HG03196 (cell line): ENCODE results near the gene RAB6B.

Experiments
- ATAC-seq: cut with Tn5 transposase; IDR thresholded peaks from one replicate; pipeline ENCODE4 v1.9.1; 2021; ENCODE audit not compliant: unreplicated experiment

Gene RAB6B

DNA sequence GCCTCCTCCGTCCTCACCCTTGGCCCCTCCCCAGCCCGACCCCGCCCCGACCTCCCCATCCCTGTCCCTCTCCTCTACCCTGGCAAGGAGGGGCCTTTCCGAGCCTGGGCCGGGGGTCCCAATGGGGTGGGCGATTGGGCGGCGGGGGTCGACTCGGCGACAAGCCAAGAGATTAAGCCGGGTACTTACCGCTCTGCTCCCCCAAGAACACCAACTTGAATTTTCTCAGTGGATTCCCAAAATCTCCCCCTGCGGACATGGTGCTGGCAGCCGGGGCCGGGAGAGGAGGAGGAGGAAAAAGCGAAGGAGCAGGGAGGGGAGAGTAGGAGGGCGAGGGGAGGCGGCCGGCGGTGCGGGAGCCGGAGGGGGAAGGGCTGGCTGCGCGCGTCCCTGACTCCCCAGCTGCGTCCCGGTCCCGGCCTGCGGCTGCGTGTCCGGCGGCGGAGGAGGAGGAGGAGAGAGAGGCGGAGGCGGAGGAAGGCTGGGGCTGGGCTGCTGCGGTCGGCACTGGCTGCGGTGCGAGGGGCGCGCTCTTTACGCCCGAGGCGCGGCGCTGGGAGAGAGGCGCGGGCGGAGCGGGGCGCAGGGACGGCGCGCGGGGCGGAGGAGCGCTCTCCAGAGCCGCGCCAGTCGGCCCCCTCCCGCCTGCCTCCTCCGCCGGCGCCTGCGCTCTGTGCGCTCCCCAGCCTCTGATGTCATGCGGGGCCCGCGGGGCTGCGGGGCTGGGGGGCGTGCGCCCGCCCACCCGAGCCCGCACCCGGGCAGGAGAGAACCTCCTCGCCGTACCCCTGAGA is at the start of gene RAB6B:
RAB6B (minus strand) TSS at position 675 of the 794 bp plus-strand sequence; CDS start at position 259, 416 bp downstream.
- ATAC-seq, result no peak

DNA sequence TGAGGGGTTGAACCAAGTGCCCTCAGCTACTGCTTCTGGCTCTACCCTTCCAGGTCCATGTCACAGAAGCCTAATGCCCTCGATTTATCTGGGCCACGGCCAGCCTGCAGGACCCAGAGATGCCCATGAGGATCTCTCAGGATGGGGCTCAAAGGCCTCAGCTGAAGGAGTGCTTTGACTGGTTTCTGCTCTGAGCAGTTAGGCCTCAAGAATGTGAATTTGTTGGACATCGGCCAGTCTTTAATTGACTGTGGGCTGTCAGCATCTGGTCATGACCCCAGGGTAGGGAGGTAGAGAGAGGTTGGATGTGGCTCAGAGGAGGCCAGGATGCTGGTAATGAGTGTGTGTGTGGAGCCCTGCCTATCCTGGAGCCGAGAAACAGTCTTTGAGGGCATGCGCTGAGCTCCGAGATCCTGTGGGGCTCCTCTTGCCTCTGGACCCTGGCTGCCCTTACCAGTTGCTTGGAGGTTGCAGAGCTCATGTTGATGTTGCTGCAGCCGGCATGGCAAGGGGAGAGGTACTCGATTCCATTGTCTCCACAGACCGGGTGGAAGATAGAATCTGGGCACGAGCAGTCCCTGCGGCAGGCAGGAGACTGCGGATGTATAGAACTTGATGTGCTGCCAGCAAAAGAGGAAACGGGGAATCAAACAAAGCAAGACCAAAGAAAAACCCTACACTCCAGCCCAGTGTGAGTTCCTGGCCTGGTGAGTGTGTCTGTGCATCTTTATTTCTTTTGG is 49.1 kb upstream of the RAB6B start:
- no peak for ATAC-seq

DNA sequence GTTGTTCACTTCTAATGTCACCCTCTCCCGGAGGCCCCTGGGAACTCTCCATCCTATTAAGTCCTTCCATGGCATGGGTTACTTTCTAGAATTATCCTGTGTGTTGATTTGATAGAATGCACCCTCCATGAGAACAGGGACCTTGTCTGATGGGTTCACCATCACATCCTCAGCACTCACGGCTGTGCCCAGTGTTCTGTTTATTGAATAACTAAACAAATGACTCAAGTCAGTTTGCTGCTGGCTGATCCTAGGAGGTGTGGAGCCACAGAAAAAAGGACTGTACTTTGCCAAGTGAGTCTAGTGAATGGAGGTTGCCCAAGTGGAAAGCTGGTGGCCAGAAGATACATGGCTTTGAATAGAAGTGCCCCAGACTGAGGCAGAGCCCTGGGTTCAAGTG is 48.5 kb upstream of the RAB6B start:
- ATAC-seq, result no peak

DNA sequence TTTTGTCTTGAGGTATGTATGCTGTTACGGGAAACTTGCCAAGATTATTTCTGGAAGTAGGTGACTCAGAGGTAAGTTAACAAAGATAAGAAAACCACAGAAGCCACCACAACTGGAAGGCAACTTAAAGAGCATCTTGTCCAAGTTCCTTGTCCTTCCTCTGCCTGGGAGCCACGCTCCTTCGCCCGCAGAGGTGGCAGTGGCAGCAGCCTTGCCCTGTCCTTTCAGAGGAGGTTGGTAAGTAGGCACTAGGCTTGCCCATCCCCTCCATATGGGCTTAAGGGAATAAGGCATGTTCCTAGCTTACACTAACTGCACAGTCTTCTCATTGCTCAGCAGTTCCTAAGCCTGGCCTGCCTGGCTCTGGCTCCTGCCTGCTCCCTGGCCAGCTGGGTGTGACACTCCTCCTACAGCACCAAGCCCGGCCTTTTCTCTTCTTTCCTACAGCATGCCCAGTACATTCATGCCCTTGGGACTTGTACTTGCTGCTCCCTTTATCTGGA is 48.0 kb upstream of the RAB6B start:
- no peak for ATAC-seq

DNA sequence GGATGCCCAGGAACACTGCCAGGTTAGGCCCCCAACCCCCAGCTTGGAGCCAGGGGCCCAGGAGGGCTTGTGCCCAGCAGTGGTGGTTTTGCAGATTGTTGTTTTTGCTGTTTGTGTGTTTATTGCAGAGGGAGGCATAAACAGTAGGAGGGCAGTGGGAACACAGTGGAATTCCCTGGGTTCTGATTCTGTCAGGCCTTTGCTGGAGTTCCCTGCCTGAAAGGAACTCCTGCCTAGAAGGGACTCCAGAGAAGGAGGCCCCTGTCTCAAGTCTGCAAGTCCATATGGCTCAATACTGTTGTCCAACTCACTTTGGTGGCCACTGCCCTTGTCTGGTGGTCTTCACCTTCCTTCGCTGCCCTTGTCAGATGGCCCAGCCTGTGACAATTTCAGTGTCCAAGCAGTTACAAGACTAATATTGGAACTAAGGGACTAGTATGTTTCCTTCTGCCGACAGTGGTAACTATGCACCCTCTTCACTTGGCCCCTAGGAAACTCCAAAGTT is 47.4 kb upstream of the RAB6B start:
- no peak for ATAC-seq

DNA sequence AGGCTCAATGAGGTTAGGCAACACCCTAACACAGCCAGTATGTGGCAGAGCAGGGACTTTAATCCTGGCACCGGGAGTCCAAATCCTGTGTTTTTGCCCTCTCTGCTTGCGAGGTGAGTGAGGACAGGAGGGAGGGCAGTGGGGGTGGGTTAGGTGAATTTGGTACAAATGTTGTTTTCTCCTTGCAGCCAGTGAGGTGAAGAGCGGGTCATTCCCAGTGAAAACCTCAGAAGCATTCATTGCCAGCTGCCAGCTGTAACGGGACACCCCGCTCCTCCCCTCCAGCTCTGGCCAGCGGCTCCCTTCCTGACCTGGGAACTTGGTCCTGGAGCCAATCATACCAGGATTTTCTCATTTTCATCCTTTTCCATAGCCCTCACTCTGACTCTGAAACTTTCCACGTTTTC is 45.7 kb upstream of the RAB6B start:
- ATAC-seq, result no peak

DNA sequence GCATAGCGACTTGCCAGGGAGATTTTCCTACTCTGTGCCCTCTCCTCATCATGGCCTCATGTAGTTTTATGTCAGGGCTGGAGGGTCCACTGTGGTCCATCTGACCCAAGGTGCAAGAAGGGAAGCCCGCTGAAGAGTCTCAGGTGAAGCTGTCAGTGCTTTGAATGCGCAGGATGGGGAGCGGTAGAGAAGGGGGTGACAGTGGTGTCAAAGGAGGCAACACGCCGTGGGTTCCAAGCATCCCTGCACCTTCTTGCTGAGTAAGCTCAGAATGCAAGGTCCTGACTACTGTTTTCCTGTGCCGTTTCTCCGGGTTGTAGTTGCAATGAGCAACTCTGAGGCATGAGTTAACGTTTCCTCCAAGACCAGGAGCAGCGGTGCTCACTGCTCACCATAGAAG is 44.9 kb upstream of the RAB6B start:
- no peak for ATAC-seq

DNA sequence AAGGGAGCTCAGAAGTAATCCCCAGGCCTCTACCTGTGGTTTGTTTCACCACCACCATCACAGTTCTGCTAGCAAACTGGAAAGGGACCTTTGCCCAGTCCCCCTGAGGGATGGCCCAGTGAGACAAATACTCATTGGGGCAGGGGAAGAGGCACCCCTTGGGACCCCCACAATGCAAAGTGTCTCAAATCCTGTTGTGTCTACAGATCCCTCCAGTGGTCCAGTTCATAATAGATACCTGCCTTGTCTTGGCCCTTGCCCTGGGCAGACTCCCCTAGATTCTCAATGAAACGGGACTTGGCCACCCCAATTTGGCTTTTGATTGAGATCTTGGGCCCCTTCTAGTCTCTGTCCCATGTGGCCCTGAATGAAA is 43.8 kb upstream of the RAB6B start:
- no peak for ATAC-seq

DNA sequence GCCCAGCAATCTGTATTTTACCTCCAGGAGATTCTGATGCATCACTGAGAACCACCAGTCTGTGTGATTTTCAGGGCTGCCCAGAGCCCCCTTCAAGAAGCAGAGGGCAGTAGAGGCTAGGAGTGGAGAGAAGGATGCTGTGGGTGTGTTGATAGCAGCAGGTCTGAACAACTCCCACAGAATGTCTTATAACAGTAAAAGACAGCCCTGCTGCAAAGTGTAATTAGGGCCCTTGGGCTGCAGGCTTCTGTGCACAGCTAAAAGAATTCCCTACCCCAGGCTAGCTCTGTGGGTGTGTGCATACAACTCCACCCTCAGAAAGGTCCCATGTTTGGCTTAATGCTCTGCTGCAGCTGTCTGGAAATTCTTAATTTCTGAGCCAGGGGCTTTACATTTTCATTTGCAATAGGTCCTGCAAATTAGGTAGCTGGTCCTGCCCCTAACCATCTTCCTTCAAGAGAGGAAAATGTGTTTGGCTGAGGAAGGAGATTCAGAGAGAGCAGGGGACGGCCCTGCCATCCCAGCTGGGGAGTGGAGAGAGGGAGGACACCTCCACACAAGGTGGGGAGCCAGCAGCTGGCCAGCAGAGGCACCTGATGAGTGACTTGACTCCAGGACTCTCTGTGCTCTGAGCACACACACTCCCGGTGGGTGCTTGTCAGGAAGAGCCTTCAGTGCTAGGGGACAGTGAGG is 43.2 kb upstream of the RAB6B start:
- no peak for ATAC-seq

DNA sequence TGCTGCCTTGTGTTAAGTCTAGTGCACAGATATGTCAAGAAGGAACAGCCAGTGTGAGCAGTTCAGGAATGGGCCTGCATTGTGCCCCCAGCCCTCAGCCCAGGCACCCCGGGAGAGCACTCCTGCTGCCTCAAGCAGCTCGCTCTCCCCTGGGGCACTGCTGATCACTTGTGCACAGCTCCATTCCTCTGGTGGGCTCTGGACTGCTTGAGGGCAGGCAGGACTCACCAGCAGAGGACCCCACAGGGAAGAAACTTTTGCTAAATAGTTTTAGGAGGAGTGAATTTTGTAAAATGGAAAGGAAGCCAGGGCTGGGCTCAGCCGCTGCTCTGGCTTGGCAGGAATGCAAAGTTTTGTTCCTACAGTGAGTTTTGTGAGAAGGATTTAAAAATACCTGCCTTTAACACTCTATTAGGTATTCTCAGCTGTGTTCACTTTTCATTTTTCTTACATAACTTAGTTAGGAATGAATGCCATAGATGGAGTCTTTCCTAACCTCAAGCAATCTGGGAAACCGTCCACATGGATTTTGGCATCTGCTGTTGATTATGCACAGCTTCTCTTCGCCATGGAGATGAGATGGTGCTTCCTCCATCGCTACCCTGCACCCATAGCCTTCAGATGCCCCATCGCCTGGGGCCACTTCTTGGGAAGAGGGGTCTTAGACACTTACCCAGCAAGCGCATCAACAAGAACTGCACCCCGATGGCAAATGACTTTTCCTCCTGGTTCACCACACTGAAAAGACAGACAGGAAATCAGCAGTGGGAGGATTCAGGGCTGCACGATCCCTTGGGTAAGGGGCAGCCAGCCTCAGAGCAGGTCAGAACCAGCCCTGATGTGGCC is 42.3 kb upstream of the RAB6B start:
- ATAC-seq, result no peak

DNA sequence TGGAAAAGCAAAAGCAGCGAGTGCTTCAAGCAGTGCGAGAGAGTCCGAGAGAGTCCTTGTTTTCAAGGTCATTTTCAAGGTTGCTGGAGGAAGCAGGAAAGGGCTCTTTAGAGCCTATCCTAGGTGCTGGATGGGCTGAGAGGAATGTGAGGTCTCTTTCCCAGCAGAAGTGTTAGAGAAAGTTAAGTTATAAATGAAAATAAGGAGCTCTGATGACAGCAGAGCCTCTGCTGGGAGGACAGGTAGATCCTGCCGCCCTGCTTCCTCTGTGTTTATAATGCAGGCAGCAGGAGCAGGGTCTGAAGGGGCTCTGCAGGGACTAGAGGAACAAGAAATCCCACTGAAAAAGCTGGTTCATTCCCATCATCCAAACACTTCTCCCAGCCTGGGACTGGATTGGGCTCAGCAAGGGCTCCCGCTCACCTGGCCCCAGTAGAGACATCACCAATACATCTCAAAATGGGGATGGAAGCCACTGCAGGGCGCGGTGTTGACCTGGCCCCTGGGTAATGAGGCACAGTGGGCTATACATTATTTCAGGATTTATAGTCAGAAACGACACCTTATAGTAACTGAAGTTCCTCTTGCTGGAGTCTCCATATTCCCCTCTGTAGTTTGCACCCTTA is 41.5 kb upstream of the RAB6B start:
- ATAC-seq, result no peak

DNA sequence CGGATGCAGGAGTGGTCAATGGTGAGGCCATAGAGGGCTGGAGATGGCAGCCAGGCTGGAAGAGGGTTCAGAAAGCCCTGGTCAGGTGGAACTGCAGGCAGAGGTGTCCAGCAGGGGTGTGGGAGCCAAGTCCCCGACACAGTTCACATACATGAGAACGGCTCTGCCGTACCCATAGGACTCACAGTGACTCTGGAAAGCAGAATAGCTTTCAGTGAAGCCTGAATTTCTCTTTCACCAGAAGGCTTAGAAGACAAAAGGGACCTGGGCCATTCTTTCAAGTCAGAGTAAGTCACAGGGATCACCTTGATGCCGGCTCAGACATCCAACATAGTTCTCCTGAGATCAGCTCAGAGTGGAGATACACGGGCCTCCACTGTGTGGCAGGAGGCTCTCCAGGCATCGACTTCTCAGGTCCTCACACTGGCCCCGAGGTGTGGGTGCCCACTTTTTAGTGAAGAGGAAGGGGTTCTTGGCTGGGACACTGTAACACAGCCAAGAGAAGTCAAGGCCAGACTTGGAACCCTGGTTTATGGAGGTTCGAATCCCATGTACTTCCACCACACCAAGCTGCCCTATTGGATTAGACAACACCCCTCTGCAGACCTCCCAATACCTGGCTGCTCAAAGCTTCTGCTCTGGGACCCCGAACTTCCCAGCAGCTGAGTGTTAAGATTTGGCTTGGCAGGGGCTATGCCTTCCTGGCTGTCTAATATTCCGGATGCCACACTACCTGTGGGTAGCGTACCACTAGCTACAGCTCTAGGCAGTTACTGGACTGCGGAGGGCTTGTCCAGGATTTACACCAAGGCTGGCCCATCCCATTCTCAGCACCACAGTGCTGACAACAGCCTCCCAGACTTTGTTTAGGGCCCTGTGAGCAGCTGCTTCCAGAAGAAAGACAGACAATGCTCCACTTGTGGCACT is 40.4 kb upstream of the RAB6B start:
- no peak for ATAC-seq

DNA sequence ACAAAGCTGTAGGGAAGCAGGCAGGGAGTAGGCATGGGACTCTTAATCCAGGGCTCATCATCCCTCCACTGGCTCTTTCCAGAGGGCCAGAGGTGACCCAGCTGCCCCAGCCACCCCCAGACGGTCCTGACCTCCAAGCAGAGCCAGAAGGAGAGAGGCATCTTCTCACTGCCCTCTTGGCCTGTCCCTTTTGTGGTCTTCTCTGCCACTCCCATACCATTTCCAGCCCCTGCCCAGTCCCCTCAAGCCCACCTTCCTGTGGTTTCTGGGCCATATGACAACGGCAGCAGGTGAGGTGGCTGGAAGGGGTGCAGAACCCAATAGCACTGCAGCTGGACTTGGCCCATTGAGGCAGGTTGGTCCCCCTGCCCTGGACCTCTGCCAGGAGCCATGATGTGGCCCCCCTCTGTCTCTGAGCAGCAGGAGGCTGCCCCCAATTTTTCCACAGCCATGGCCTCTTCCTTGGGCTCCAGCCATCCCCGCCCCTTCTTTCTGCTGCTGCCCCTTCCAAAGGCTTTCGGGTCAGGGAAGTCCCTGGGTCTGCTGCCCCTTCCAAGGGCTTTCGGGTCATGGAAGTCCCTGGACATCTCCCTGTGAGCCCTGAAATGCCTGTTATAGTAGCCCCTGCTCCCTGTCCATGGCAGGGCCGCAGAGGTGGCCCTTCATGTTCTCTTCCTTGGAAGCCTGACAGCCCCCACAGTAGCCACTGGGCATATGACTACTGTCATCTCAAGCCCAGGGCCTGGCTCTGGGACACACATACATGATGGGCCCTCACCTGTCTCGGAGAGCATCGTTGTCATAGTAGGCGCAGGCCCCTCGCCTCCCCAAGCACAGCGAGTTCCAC is 39.5 kb upstream of the RAB6B start:
- ATAC-seq, result no peak

DNA sequence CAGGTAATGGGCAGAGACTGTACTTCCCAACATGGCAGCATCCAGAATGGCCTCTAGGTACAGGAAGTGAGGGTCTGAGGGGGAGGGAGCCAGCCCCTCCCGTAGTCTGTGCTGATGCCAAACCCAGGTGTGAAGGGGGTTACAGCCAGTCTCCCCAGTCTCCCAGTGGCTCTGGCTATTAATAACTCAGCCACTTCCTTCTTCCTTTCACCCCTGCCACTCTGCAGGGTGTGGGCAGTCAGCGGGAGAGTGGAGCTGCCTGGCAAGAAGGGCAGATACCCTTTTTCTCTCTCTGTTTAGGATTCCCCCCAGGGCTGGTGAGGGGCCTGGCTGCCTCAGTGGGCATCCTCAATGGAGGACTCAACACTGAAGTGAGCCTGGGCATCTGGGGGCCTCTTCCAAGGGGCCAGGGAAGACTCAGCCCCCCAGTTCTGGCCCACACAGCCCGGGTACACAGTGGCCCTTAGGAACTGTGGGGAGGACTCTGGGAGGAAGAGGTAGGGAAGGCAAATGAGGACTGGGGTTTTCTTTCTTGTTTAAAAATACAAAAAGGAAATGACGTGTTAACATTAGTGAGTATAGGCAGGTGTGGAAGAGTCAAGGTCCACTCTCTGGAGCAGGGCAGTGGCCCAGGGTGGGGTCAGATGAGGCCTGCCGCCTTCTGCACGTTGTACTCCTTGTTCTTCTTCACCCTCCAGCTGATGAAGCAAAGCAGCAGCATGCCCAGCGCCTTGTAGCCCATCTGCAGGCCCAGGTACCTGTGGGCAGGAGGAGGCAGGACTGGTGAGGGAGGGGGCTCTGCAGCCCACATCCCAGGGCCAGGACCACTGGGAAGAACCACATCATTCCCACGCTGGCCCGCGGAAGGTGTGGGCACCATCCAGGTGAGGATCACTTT is 38.6 kb upstream of the RAB6B start:
- ATAC-seq, result no peak

DNA sequence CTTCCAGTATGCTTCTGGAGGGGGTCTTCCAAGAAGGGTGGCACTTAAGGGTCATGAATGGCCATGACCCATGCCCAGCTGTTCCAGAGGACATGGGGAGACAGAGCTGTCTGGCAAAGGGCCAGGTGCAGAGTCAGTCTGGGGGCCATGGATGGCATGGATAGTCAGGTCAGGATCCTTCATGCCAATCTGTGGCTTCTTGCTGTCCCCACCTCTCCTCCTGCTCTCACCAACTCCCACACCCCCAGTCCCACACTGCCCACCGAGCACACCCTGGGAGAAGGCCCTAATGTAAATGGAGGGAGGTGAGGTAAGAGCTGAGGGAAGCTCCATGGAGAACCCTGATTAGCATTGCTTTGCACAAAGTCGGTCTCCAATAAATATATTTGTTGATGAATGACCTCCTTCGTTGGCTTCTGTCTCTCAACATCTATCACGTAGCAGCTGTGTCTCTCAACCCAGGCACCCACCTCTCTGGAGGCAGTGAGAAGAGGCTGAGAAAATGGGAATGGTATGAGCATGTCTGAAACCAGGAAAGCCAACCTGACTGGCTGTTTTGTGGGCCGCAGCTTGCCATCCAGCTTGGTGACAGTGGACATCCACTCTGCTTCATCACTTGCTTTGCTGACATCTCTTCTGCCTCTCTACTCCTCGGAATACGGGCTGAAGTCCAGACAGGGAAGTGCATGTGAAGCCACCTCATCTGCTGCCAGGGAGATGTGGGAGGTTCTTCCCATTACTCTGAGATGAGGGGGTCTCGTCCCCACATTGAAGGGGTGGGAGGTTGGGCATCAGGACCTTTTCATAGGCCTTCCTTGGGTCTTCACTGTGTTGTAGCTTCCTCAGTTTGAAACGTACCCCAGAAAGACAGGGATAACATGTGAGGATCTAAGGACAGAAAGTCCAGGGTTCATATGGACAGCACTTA is 37.7 kb upstream of the RAB6B start:
- no peak for ATAC-seq

DNA sequence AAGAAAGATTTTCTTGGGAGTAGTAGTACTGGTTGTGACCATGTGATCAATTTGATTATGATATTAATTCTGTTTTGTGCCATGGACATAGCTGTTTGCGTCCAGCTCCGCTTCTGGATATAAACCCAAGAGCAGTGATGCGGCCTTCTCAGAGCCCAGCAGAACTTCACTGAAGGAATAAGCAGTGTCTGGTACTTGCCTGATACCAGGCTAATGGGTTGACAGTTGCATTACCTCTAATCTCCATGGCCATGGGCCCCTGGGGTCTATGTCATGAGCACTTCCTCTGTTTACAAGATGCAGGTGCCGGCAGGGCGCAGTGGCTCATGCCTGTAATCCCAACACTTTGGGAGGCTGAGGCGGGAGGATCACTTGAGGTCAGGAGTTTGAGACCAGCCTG is 36.3 kb upstream of the RAB6B start:
- no peak for ATAC-seq
